Trophoblast cell (in vitro differentiated cells and primary cell): ENCODE results near the gene ITGA8.

ENCODE experiments used
- DNase-seq, 2 donors: peaks; one replicate each; pipeline ENCODE4 v3.0.0-alpha.2; 2016
- H2AFZ ChIP-seq: 2 replicates; pipeline ENCODE4 v1.6.1; 2013; ENCODE audit warnings: low read length, moderate library complexity, mild to moderate bottlenecking; ENCODE audit not compliant: insufficient read depth, poor library complexity
- H2AK5ac ChIP-seq: 2 replicates; pipeline ENCODE4 v1.6.1; 2013; ENCODE audit warnings: mild to moderate bottlenecking, low read length
- H2BK120ac ChIP-seq: 2 replicates; pipeline ENCODE4 v1.6.1; 2013; ENCODE audit warnings: low read length, mild to moderate bottlenecking, moderate library complexity; ENCODE audit not compliant: insufficient read depth, poor library complexity
- H2BK12ac ChIP-seq: 2 replicates; pipeline ENCODE4 v1.6.1; 2013; ENCODE audit warnings: mild to moderate bottlenecking, low read length, moderate library complexity
- H2BK5ac ChIP-seq: 2 replicates; pipeline ENCODE4 v1.6.1; 2013; ENCODE audit warnings: low read length, low read depth, moderate library complexity, mild to moderate bottlenecking; ENCODE audit not compliant: poor library complexity
- H3K14ac ChIP-seq: 2 replicates; pipeline ENCODE4 v1.6.1; 2013; ENCODE audit warnings: mild to moderate bottlenecking, low read length
- H3K18ac ChIP-seq: 2 replicates; pipeline ENCODE4 v1.6.1; 2013; ENCODE audit warnings: mild to moderate bottlenecking, low read length
- H3K23ac ChIP-seq: 2 replicates; pipeline ENCODE4 v1.6.1; 2013; ENCODE audit warnings: low read length
- H3K27ac ChIP-seq: 2 replicates; pipeline ENCODE4 v1.5.1; 2013; ENCODE audit warnings: low read depth, mild to moderate bottlenecking, inconsistent platforms, low read length, moderate library complexity
- H3K27me3 ChIP-seq: 2 replicates; pipeline ENCODE4 v1.6.1; 2013; ENCODE audit warnings: inconsistent platforms, mild to moderate bottlenecking, low read length, moderate library complexity; ENCODE audit not compliant: insufficient read depth
- H3K36me3 ChIP-seq, 2 experiments: 1 replicate in 1 of 2; 2 replicates in 1 of 2; pipeline ENCODE4 v1.6.1; 2013; ENCODE audit warnings: low read length in 2 of 2, mild to moderate bottlenecking in 2 of 2, moderate library complexity in 1 of 2; ENCODE audit not compliant: insufficient read depth in 2 of 2, control insufficient read depth in 1 of 2
- H3K4ac ChIP-seq: 2 replicates; pipeline ENCODE4 v1.6.1; 2013; ENCODE audit warnings: low read depth, mild to moderate bottlenecking, low read length, moderate library complexity
- H3K4me1 ChIP-seq, 2 experiments: 1 replicate in 1 of 2; 2 replicates in 1 of 2; pipeline ENCODE4 v1.6.1; 2013; ENCODE audit warnings: low read length in 2 of 2, mild to moderate bottlenecking in 2 of 2, moderate library complexity in 1 of 2; ENCODE audit not compliant: insufficient read depth in 2 of 2, control insufficient read depth in 1 of 2
- H3K4me2 ChIP-seq: 2 replicates; pipeline ENCODE4 v1.6.1; 2013; ENCODE audit warnings: inconsistent platforms, mild to moderate bottlenecking, low read length, moderate library complexity
- H3K4me3 ChIP-seq: 2 replicates; pipeline ENCODE4 v1.5.1; 2013; ENCODE audit warnings: mild to moderate bottlenecking, low read depth, low read length, inconsistent platforms
- H3K79me1 ChIP-seq: one replicate; pipeline ENCODE4 v1.6.1; 2013; ENCODE audit warnings: low read length
- H3K79me2 ChIP-seq: 2 replicates; pipeline ENCODE4 v1.6.1; 2013; ENCODE audit warnings: low read length, mild to moderate bottlenecking; ENCODE audit not compliant: control insufficient read depth, insufficient read depth, poor library complexity
- H3K9ac ChIP-seq: 2 replicates; pipeline ENCODE4 v1.6.1; 2013; ENCODE audit warnings: mild to moderate bottlenecking, low read length
- H3K9me3 ChIP-seq: 2 replicates; pipeline ENCODE4 v1.6.1; 2013; ENCODE audit warnings: low read depth, mild to moderate bottlenecking, control low read depth, inconsistent platforms, low read length; ENCODE audit not compliant: insufficient read depth
- H4K12ac ChIP-seq: 2 replicates; pipeline ENCODE4 v1.6.1; 2013; ENCODE audit warnings: low read depth, mild to moderate bottlenecking, low read length, moderate library complexity
- H4K8ac ChIP-seq: 2 replicates; pipeline ENCODE4 v1.6.1; 2013; ENCODE audit warnings: low read depth, mild to moderate bottlenecking, low read length, moderate library complexity
- H4K91ac ChIP-seq: one replicate; pipeline ENCODE4 v1.6.1; 2013; ENCODE audit warnings: low read depth, mild to moderate bottlenecking, low read length, moderate library complexity
- WGBS: extraction: QIAGEN DNeasy Blood & Tissue Kit; methylation state at CpG from one replicate; pipeline ENCODE4 v1.1.7; 2013; ENCODE audit warnings: missing lambda C conversion rate; ENCODE audit not compliant: insufficient read length, insufficient coverage; ENCODE audit errors: extremely low coverage; 5-methylcytosine and 5-hydroxymethylcytosine counted together

Gene ITGA8

DNA sequence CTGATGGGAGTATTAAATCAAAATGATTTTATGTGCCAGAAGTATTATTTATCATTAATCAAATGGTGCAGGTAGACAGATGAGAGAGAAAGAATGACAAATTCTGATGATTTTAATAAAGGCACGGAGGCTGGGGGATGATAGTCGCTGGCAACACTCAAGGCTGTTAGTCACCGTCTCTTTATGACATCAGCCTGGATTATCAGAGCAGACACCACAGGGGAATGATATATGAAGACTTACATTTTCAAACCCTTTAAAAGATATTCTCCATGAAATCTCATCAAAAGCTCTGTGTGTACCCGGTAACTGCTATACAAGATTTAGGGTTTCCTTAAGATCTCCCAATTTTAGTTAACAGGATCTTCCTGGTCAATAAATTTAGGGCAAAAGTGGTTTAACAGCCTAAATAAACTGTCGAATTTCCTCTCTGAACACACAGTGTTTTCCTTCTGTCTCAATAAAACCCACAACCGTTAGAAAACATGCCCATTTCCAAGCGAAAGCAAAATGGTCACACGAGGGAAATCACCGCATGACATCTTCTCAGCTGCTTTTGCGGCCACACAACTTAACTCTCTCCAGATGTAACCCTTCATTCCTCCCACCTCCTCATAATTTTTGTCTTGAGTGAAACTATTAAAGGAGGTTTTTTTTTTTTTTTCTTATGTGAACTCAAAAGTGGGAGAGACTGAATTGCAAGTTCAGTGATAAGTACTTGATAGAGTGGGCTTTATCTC, 215.5 kb downstream of the ITGA8 start:
- no peak overlapping the region for H2BK120ac ChIP-seq
- no peaks in the 10 kb centered on the region for H3K79me2 ChIP-seq
- H3K18ac ChIP-seq: no peak overlapping the region
- no peak overlapping the region for H3K14ac ChIP-seq
- no peak overlapping the region for H2AK5ac ChIP-seq
- H4K12ac ChIP-seq: no peak overlapping the region
- no peaks in the 10 kb centered on the region for H3K9me3 ChIP-seq
- H3K4me1 ChIP-seq: peaks cover 3 to 6% of the 10 kb centered on the region in 2 experiments
- no peak overlapping the region for H3K4me2 ChIP-seq
- H4K91ac ChIP-seq: no peak overlapping the region
- H3K4me3 ChIP-seq: no peak overlapping the region
- H3K23ac ChIP-seq: no peak overlapping the region
- no peaks in the 10 kb centered on the region for H3K27me3 ChIP-seq
- H2AFZ ChIP-seq: no peak overlapping the region
- H3K4ac ChIP-seq: no peak overlapping the region
- no peak overlapping the region for H4K8ac ChIP-seq
- H2BK5ac ChIP-seq: no peak overlapping the region
- peaks cover 2% of the 10 kb centered on the region for H3K79me1 ChIP-seq
- no peak overlapping the region for H2BK12ac ChIP-seq
- H3K27ac ChIP-seq: no peak overlapping the region
- DNase-seq: no peak
- H3K36me3 ChIP-seq: no peaks in the 10 kb centered on the region
- no peak overlapping the region for H3K9ac ChIP-seq
- WGBS: no CpG with 5 or more reads among the region's 10 CpGs

DNA sequence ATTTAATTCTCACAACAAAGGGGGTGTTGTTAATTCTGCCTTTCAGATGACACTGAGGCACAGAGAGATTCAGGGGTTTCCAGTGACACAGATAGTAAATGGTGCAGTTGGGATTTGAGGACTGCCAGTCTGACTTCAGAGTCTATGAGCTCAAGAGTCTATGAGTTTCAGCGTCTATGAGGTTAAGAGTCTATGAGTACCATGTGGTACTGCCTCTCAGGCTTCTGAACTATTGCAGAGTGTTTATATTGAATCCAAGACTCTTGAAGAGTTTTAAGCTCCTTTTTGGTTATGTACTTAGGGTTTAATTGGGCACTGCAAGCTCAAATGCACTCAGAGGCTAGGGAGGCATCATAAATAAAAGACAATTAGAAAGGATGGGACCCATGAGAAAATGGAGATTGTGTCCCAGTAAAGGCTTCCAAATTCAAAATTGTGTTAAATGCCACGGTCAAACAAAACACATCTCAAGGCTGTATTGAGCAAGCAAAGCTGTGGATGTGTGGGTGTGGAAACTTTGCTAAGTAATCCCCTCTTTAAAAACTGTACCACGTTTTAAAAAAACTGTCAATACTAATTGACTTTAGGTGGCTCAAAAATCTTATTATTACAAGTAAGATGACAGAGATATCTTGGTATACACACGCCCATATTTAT, 224.7 kb downstream of the ITGA8 start:
- Histone ChIP-seq H3K79me1 (no peaks in the 10 kb centered on the region), H2BK5ac (no peak overlapping the region), H3K79me2 (no peaks in the 10 kb centered on the region), H3K4me3 (no peak overlapping the region), H4K12ac (no peak overlapping the region), H3K36me3 (no peaks in the 10 kb centered on the region), H2AFZ (no peak overlapping the region), H3K14ac (no peak overlapping the region), H3K23ac (no peak overlapping the region), H2AK5ac (no peak overlapping the region), H3K9me3 (no peaks in the 10 kb centered on the region), H3K4me1 (no peaks in the 10 kb centered on the region), H3K4ac (no peak overlapping the region), H3K9ac (no peak overlapping the region), H3K18ac (no peak overlapping the region), H2BK120ac (no peak overlapping the region), H3K27ac (no peak overlapping the region), H4K8ac (no peak overlapping the region), H3K27me3 (no peaks in the 10 kb centered on the region), H3K4me2 (no peak overlapping the region), H2BK12ac (no peak overlapping the region), H4K91ac (no peak overlapping the region)
- no CpG with 5 or more reads among the region's 4 CpGs for WGBS
- DNase-seq: no peak

DNA sequence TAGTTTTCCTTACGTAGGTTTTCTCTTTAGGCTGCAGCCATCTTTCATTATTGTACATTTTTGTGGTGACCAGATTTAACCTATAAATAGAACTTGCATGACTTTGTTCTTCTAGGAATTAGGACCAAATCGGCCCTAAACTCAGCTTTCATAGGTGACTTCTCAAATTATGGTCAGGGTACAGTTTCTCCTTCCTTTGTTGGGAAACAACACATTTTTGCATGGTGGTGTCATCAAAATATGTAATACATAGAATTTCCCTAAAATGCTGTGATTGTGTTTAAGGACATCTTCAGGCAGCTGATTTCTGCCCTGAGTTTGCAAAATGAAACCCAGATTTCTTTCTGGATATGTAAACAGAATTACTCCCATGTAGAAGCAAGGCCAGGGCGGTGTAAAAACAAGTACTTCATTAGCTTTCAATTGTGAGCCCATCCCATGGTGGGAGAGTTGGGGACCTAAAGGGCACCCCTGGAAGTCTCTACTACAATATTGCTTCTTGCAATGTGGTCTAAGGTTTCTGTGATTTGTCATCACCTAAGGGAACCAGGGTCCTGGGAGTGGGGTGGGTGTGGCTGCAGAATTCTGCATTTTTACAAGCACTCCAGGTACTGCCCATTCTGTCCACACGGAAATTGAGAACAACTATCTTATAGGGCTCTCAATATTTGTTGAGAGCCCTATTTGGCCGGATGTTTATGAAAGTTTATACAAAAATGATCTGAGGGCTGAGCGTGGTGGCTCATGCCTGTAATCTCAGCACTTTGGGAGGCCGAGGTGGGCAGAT, 227.7 kb downstream of the ITGA8 start:
- no peak overlapping the region for H2AFZ ChIP-seq
- H3K18ac ChIP-seq: no peak overlapping the region
- H3K27ac ChIP-seq: no peak overlapping the region
- WGBS: no CpG with 5 or more reads among the region's 7 CpGs
- H3K9ac ChIP-seq: no peak overlapping the region
- H3K4me3 ChIP-seq: no peak overlapping the region
- H3K4me1 ChIP-seq: no peaks in the 10 kb centered on the region
- H4K12ac ChIP-seq: no peak overlapping the region
- H2BK12ac ChIP-seq: no peak overlapping the region
- H2AK5ac ChIP-seq: no peak overlapping the region
- H2BK120ac ChIP-seq: no peak overlapping the region
- H3K36me3 ChIP-seq: no peaks in the 10 kb centered on the region
- H3K14ac ChIP-seq: no peak overlapping the region
- H2BK5ac ChIP-seq: no peak overlapping the region
- H3K23ac ChIP-seq: no peak overlapping the region
- H3K9me3 ChIP-seq: no peaks in the 10 kb centered on the region
- peak in 1 of 2 donors; percentile 13 for DNase-seq
- no peak overlapping the region for H3K4me2 ChIP-seq
- no peak overlapping the region for H3K4ac ChIP-seq
- no peak overlapping the region for H4K8ac ChIP-seq
- no peaks in the 10 kb centered on the region for H3K79me1 ChIP-seq
- no peak overlapping the region for H4K91ac ChIP-seq
- no peaks in the 10 kb centered on the region for H3K27me3 ChIP-seq
- H3K79me2 ChIP-seq: no peaks in the 10 kb centered on the region

DNA sequence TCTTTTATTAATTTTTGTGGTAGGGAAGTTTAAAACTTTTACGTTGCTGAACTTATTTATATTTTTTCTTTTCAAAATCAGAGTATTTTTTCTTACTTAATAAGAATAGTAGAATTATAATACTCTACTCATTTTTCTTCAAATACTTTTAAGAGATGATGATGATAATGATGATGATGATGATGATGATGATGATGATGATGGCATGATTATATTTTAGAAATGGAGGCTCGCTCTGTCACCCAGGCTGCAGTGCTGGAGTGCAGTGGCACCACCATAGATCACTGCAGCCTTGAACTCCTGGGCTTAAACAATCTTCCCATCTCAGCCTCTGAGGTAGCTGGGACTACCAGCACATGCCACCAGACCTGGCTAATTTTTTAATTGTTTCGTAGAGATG, 230.3 kb downstream of the ITGA8 start:
- Histone ChIP-seq H3K4me3 (no peak overlapping the region), H3K4me1 (no peaks in the 10 kb centered on the region), H2BK120ac (no peak overlapping the region), H3K9me3 (no peaks in the 10 kb centered on the region), H3K4me2 (no peak overlapping the region), H3K14ac (no peak overlapping the region), H2BK5ac (no peak overlapping the region), H3K4ac (no peak overlapping the region), H3K79me1 (no peaks in the 10 kb centered on the region), H3K36me3 (no peaks in the 10 kb centered on the region), H2AFZ (no peak overlapping the region), H3K9ac (no peak overlapping the region), H3K18ac (no peak overlapping the region), H2BK12ac (no peak overlapping the region), H2AK5ac (no peak overlapping the region), H3K79me2 (no peaks in the 10 kb centered on the region), H3K27me3 (no peaks in the 10 kb centered on the region), H4K8ac (no peak overlapping the region), H3K23ac (no peak overlapping the region), H3K27ac (no peak overlapping the region), H4K12ac (no peak overlapping the region), H4K91ac (no peak overlapping the region)
- no peak for DNase-seq
- WGBS: no CpG with 5 or more reads among the region's 3 CpGs
